GM18526 (cell line): Measurements from ENCODE around the gene FAM114A1.

ENCODE experiments used
- POLR2A ChIP-seq: IDR thresholded peaks from 3 replicates; pipeline ENCODE4 v1.6.1; 2011; ENCODE audit not compliant: insufficient read length; ENCODE audit errors: extremely low read depth

Gene FAM114A1

GRCh38 chr4:38867478-38868058 lies at the start of gene FAM114A1:
TSS of gene FAM114A1 (plus strand) at chr4:38867806. CDS start at chr4:38878079, 10,273 bp downstream.
- peak; percentile 22 for TF ChIP-seq POLR2A

DNA sequence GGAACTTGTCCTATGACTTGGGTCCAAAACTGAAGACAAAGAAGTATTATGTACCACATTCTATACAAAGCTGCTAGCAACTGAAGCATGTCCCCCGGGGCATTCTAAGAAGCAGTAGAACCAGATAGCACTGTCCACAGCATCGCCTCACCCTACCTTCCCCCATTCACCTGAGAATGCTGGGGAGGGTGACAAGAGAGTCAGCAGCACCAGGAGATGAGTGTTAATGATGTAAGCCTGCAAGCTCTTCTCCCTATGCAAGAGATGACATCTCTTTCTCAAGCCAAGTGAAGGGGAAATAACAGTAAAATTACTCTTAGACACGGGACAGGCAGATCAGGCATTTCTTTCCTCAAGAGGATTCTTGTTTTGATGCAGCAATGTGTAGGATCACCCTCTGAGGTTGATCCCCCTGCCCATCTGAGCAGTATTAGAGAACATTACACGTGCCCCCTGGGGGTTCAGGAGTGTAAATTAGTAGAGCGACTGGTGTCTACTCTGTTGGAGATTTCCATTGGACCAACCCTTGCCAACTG lies 49.1 kb upstream of the FAM114A1 start:
- TF ChIP-seq POLR2A, result no peak

- TF ChIP-seq POLR2A, result no peak
Observed at GRCh38 chr4:38819569-38819968, 48.0 kb upstream of the FAM114A1 start.

DNA sequence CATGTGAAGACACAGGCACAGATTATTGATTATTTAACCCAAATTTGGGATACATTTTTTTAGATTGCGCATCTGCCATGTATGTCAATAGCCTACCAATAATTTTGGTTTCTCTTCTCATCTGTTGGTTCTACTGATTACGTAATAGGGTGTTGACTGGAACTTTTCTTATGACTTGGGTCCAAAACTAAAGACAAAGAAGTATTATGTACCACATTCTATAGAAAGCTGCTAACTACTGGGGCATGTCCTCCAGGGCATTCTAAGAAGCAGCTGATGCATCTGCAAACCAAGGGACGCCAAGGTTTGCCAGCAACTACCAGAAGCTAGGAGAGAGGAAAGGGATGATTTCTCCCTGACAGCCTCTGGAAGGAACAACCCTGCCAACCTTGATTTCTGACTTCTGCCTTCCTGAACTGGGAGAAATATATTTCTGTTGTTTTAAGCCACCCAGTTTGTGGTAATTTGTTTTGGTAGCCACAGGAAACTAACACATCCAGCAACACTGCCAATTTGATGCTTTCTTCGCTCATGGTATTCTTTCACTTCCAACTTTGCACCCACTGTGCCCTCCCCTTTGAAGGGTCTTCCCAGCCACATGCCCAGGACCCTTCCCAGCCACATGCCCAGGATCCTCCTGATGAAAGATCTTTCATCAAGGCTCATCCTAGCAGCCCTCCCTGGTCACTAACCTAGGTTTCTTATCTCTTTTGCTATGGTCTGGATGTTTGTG lies 47.1 kb upstream of the FAM114A1 start:
- no peak for TF ChIP-seq POLR2A

GRCh38 chr4:38821739-38822138 lies 45.9 kb upstream of the FAM114A1 start:
- no peak for TF ChIP-seq POLR2A

DNA sequence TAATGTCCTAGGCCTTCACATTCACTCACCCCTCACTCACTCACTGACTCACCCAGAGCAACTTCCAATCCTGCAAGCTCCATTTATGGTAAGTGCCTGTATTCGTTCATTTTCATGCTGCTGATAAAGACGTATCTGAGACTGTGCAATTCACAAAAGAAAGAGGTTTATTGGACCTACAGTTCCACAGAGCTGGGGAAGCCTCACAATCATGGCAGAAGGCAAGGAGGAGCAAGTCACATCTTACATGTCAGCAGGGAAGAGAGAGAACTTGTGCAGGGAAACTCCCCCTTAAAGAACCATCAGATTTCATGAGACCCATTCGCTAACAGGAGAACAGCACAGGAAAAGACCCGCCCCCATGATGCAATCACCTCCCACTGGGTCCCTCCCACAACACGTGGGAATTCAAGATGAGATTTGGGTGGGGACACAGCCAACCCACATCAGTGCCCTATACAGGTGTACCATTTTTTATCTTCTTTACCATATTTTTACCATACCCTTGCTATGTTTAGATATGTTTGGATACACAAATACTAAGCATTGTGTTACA lies 44.8 kb upstream of the FAM114A1 start:
- no peak for TF ChIP-seq POLR2A

DNA sequence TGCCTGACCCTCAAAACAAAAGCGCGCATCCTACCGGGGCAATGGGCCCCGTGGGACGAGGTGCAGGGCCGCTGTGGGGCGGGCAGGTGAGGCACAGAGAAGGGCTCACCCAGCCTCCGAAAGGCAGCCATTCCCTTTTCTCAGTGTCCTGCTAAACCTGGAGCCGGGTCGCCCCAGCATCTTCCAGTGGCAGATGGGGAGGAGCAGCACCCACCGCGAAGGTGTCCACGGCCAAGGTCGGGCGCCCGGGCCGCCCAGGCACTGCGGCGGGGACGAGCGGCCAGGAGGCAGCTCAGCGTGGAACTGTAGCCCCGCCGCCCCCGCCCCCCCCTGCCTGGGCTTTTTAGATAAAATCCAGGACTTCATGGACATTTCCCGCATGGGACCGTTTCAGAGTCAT lies 43.8 kb upstream of the FAM114A1 start:
- no peak for TF ChIP-seq POLR2A

GRCh38 chr4:38829237-38829636 lies 38.4 kb upstream of the FAM114A1 start:
- TF ChIP-seq POLR2A, result no peak

DNA sequence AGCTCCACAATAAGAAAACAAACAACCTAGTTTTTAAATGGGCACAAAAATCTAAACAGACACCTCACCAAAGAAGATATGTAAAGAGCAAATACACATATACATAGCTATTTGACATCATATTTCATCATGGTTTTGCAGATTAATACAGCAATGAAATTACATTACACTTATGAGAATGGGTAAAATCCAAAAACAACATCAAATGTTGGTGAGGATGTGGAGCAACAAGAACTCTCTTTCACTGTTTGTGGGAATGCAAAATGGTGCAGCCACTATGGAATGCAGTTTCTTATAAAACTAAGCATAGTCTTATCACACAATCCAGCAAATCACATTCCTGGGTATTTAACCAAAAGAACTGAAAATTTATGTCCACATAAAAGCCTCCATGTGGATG lies 36.0 kb upstream of the FAM114A1 start:
- no peak for TF ChIP-seq POLR2A

DNA sequence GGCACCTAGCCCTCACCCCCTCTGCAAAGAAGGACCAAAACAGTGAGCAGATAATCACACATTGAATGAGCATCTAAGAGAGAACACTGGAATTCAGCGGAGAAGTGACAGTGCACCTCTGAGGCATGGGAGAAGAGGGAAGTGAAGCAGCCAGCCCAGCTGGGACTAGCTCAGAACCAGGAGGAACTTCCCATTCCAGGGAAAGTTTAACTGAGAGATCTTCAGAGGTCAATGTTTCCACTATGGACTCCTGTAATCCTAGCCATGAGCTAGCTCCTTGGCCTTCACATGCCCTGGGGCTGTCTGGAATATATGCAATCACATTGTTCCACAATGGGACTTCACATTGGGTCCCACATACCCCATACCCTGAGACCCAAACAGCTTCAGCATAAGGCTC lies 35.4 kb upstream of the FAM114A1 start:
- no peak for TF ChIP-seq POLR2A

DNA sequence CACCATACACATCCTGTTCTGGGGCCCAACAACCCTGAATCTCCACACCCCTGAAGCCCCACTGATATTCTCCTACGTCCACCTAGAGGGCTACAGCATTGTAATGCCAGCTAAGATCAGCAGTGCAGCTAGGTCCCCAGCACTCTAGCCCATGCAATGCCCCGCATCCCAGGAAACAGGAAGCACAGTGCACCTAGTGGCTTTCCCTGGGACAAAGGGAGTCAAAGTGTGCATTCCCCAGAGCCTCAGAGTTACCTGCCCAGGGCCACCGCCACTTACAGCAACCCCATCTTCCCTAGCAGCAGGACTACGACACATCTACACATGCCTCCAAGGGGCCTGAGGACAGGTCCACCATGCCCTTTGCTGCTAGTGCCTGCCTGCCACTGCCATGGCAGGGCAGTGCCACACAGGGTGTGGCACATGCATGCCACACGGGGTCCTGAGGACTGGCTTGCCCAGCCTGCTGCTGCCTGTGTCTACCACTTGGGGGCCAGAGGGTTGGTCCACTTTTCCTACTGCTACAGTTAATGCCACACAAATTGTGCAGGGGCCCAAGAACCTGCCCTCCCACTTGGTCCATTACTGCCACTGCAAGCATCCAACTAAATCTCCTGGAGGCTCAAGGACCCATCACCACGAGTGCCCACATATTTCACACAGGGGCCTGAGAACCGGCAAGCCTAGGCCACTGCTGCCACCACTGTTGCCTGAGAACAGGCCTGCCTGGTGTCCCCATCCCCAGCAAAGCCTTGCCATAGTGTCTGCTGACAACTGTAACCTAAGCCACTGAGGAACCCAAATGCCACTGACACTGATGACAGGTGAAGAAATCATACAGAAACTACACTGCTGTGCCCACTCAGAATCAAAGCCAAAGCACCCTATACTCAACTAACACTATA lies 34.7 kb upstream of the FAM114A1 start:
- TF ChIP-seq POLR2A, result no peak

GRCh38 chr4:38834570-38834969 lies 33.0 kb upstream of the FAM114A1 start:
- no peak for TF ChIP-seq POLR2A

- TF ChIP-seq POLR2A, result no peak
Observed at GRCh38 chr4:38837334-38837733, 30.3 kb upstream of the FAM114A1 start.

DNA sequence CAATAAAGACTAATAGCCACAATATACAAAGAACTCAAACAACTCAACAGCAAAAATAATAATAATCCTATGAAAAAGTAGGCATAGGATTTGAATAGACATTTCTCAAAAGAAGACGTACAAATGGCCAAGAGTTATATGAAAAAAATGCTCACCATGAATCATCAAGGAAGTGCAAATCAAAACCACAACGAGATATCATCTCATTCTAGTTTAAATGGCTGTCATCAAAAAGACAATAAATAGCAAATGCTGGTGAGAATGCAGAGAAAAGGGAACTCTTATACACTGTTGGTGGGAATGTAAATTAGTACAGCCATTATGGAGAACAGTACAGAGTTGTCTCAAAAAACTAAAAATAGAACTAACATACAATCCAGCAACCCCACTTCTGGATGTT lies 29.8 kb upstream of the FAM114A1 start:
- no peak for TF ChIP-seq POLR2A

DNA sequence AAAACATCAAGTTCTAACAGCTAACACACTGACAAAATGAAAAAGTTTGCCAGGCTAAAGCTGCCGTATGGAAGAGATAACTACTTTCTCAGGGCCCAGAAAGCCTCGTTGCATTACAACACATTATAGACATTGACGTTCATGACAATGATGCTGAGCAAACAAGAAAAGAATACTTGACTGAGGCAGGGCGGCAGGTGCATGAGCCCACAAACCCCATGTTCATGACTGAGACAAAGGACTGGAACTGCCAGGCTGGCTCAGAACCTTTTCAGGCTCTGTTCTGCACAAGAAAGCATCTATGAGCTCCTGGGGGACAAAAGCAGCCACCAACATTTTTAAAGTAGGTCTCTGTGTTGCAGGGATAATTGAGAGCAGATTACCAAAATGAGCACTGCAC lies 24.6 kb upstream of the FAM114A1 start:
- no peak for TF ChIP-seq POLR2A
